ENCODE measurements around the gene OBSCN.

DNA sequence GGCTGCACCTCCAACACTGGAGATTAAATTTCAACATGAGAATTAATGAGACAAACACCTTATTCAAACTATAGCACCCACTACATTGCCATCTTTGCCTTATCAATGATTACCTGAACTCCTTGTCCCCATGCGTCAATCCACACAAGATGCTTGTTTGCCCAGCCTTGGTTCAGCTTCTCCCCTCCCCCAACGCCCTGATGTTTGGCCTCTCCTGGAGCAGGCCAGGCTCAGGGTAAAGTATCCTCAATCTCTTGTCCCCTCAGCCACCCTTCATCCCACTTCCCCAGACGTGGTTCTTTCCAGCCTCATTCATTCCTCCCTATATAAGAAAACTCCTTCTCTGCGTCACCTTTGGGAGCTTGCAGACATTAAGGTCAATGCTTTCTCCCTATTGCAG lies 220.6 kb downstream of the OBSCN start:
- TF ChIP-seq JUND (IDR thresholded peaks at IDR 0.05; ENCODE audit: low read depth, low read length): no peak
- TF ChIP-seq POLR2AphosphoS5 (IDR thresholded peaks at IDR 0.05; ENCODE audit: low read length): no peak
- TF ChIP-seq ATF7 (IDR thresholded peaks at IDR 0.05; ENCODE audit: low read depth): no peak
- no peak for TF ChIP-seq BCL11A (IDR thresholded peaks at IDR 0.05; ENCODE audit: low read depth, low read length)
- TF ChIP-seq TCF7 (IDR thresholded peaks at IDR 0.05; ENCODE audit: borderline replicate concordance): no peak
- TF ChIP-seq ZZZ3 (IDR thresholded peaks at IDR 0.05; ENCODE audit: control insufficient read depth, insufficient read length, low read depth): no peak
- no peak for TF ChIP-seq ZNF217 (IDR thresholded peaks at IDR 0.05)
- no peak for TF ChIP-seq POLR2A (IDR thresholded peaks at IDR 0.05; ENCODE audit: low read depth, low read length)
- TF ChIP-seq EZH2 (IDR thresholded peaks at IDR 0.05; ENCODE audit: borderline replicate concordance, control insufficient read depth, low read depth, low read length): no peak
- TF ChIP-seq, protein P1, sequence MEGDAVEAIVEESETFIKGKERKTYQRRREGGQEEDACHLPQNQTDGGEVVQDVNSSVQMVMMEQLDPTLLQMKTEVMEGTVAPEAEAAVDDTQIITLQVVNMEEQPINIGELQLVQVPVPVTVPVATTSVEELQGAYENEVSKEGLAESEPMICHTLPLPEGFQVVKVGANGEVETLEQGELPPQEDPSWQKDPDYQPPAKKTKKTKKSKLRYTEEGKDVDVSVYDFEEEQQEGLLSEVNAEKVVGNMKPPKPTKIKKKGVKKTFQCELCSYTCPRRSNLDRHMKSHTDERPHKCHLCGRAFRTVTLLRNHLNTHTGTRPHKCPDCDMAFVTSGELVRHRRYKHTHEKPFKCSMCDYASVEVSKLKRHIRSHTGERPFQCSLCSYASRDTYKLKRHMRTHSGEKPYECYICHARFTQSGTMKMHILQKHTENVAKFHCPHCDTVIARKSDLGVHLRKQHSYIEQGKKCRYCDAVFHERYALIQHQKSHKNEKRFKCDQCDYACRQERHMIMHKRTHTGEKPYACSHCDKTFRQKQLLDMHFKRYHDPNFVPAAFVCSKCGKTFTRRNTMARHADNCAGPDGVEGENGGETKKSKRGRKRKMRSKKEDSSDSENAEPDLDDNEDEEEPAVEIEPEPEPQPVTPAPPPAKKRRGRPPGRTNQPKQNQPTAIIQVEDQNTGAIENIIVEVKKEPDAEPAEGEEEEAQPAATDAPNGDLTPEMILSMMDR (IDR thresholded peaks at IDR 0.05 in 2 of 3, conservative IDR thresholded peaks at IDR 0.05 in 1 of 3; ENCODE audit: control insufficient read depth in 2 of 3, extremely low read depth in 1 of 3, insufficient read depth in 1 of 3, low read depth in 3 of 3, low read length in 3 of 3): no peak
- TF ChIP-seq EGR1 (IDR thresholded peaks at IDR 0.05; ENCODE audit: borderline replicate concordance in 1 of 2, low read depth in 2 of 2, low read length in 2 of 2): no peak
- TF ChIP-seq, protein P2, sequence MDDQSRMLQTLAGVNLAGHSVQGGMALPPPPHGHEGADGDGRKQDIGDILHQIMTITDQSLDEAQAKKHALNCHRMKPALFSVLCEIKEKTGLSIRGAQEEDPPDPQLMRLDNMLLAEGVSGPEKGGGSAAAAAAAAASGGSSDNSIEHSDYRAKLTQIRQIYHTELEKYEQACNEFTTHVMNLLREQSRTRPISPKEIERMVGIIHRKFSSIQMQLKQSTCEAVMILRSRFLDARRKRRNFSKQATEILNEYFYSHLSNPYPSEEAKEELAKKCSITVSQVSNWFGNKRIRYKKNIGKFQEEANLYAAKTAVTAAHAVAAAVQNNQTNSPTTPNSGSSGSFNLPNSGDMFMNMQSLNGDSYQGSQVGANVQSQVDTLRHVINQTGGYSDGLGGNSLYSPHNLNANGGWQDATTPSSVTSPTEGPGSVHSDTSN (IDR thresholded peaks at IDR 0.05; ENCODE audit: insufficient replicate concordance, low read depth, low read length): no peak
